Breast epithelium (tissue), 4 donors: ENCODE measurements around the gene TRMT1. TPM values are rescaled to one million over a fixed set of nuclear protein-coding genes. Genes with fewer than 3 reads are reported as not detected.

Experiments
- DNase-seq, 2 donors: peaks; one replicate each; pipeline ENCODE4 v3.0.0-alpha.2; 2019; ENCODE audit warnings: low spot score in 2 of 2
- H3K27ac ChIP-seq, 2 donors: fragments of 200-600 bp; sonication (generic) in 1 of 2; one replicate each; pipeline ENCODE4 v1.5.1; 2016 to 2019; ENCODE audit warnings: mild to moderate bottlenecking in 1 of 2
- H3K27me3 ChIP-seq, 2 donors: fragments of 200-600 bp; sonication (generic) in 1 of 2; one replicate each; pipeline versions ENCODE4 v1.5.1 to v1.6.0; 2017 to 2019; ENCODE audit warnings: control low read depth in 1 of 2, mild to moderate bottlenecking in 1 of 2
- H3K36me3 ChIP-seq: fragments of 200-600 bp; one replicate; pipeline ENCODE4 v1.5.1; 2019
- H3K4me1 ChIP-seq, 2 donors: fragments of 200-600 bp; sonication (generic); one replicate each; pipeline ENCODE4 v1.5.1; 2016 to 2019; ENCODE audit warnings: control low read depth in 1 of 2
- H3K4me3 ChIP-seq, 3 donors: fragments of 200-600 bp; sonication (generic); 1 replicate in 2 of 3; 2 replicates in 1 of 3; pipeline ENCODE4 v1.5.1; 2016 to 2019; ENCODE audit warnings: mild to moderate bottlenecking in 3 of 3, moderate library complexity in 2 of 3
- H3K9me3 ChIP-seq, 2 donors: fragments of 200-600 bp; sonication (generic) in 1 of 2; one replicate each; pipeline ENCODE4 v1.5.1; 2016 to 2019; ENCODE audit warnings: control low read depth in 1 of 2
- POLR2A ChIP-seq: fragments of 450-650 bp; IDR thresholded peaks from one replicate; pipeline ENCODE4 v1.6.1; 2016; ENCODE audit warnings: antibody characterized with exemption, mild to moderate bottlenecking, moderate library complexity
- POLR2AphosphoS5 ChIP-seq, 3 donors: sonication (generic); formaldehyde crosslinking; IDR thresholded peaks; one replicate each; pipeline ENCODE4 v1.6.1; 2017; ENCODE audit warnings: antibody characterized with exemption in 3 of 3
- intact Hi-C: fragments of 100-400 bp; cut with DNase I; formaldehyde crosslinking; loops from one replicate; pipeline ENCODE4 v1.15.1; 2023; ENCODE audit warnings: low total_unique reads
- total RNA-seq, 3 donors: library from RNA; depleted of rRNA; stranded (reverse); fragments of >200 nt; gene quantifications; one replicate each; pipeline ENCODE4 v1.1.0, GENCODE V29; 2016
- TF ChIP-seq, protein P1 (sequence below), 3 donors: fragments of 450-650 bp; IDR thresholded peaks; one replicate each; pipeline ENCODE4 v1.5.1; 2016 to 2017; ENCODE audit warnings: antibody characterized with exemption in 3 of 3, mild to moderate bottlenecking in 3 of 3, moderate library complexity in 3 of 3

TRMT1 gene
- total RNA-seq, 3 donors from 2014 or later, result 29.7 to 37.4 (median 31.7) TPM

- Histone ChIP-seq H3K9me3 (no peaks in the 10 kb centered on the region), H3K27ac (peak overlapping the region; percentile 93 to 100), H3K27me3 (no peaks in the 10 kb centered on the region), H3K4me3 (peak overlapping the region in 1 of 3 donors; percentile 33), H3K36me3 (no peaks in the 10 kb centered on the region), H3K4me1 (peaks cover 69 to 78% of the 10 kb centered on the region in 2 donors)
- TF ChIP-seq, protein P1, sequence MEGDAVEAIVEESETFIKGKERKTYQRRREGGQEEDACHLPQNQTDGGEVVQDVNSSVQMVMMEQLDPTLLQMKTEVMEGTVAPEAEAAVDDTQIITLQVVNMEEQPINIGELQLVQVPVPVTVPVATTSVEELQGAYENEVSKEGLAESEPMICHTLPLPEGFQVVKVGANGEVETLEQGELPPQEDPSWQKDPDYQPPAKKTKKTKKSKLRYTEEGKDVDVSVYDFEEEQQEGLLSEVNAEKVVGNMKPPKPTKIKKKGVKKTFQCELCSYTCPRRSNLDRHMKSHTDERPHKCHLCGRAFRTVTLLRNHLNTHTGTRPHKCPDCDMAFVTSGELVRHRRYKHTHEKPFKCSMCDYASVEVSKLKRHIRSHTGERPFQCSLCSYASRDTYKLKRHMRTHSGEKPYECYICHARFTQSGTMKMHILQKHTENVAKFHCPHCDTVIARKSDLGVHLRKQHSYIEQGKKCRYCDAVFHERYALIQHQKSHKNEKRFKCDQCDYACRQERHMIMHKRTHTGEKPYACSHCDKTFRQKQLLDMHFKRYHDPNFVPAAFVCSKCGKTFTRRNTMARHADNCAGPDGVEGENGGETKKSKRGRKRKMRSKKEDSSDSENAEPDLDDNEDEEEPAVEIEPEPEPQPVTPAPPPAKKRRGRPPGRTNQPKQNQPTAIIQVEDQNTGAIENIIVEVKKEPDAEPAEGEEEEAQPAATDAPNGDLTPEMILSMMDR (IDR thresholded peaks at IDR 0.05), result no peak
- no peak for TF ChIP-seq POLR2AphosphoS5 (IDR thresholded peaks at IDR 0.05)
- no peak for TF ChIP-seq POLR2A
- no peak for DNase-seq
- intact Hi-C loops, result no loop called here
Observed at GRCh38 chr19:13057147-13057572, 59.4 kb downstream of the TRMT1 start.

DNA sequence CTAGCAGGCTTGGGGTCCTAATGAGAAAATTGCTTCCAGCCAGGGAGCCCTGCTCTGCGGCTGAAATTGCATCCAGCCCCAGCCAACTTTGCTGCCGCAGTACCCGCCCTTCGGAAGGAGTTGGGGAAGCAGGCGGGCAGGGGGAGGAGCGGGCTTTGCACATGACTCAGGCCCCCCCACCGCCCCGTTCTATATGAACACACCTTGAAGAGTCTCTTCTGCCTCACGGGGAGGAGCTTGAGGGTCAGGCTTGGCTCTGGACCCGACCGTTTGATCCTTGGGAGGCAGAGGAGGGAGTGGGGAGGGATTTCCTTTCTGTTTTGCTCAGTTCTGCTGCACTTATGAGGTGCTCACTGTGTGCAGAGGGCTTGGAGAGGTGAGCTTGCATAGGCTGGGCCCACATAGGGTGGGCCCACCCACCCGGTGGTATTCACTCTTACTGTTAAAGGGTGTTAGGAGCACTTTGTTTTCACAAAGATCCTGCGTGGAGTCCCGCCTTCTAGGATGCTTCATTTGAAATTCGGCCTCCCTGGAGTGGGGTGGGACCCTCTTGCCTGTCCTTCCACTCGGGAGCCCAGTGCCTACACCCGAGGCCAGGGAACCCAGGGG lies 60.4 kb downstream of the TRMT1 start:
- Histone ChIP-seq H3K36me3 (no peaks in the 10 kb centered on the region), H3K4me3 (peak overlapping the region in 2 of 3 donors; percentile 17 to 59), H3K4me1 (peaks cover 74 to 81% of the 10 kb centered on the region in 2 donors), H3K27me3 (no peaks in the 10 kb centered on the region), H3K27ac (peak overlapping the region; percentile 93 to 100), H3K9me3 (no peaks in the 10 kb centered on the region)
- intact Hi-C loops, result no loop called here
- peak in 1 of 2 donors; percentile 79 for DNase-seq
- TF ChIP-seq, protein P1 (IDR thresholded peaks at IDR 0.05), result no peak
- no peak for TF ChIP-seq POLR2A
- TF ChIP-seq POLR2AphosphoS5 (IDR thresholded peaks at IDR 0.05), result peak in 2 of 3 donors; percentile 14 to 26

DNA sequence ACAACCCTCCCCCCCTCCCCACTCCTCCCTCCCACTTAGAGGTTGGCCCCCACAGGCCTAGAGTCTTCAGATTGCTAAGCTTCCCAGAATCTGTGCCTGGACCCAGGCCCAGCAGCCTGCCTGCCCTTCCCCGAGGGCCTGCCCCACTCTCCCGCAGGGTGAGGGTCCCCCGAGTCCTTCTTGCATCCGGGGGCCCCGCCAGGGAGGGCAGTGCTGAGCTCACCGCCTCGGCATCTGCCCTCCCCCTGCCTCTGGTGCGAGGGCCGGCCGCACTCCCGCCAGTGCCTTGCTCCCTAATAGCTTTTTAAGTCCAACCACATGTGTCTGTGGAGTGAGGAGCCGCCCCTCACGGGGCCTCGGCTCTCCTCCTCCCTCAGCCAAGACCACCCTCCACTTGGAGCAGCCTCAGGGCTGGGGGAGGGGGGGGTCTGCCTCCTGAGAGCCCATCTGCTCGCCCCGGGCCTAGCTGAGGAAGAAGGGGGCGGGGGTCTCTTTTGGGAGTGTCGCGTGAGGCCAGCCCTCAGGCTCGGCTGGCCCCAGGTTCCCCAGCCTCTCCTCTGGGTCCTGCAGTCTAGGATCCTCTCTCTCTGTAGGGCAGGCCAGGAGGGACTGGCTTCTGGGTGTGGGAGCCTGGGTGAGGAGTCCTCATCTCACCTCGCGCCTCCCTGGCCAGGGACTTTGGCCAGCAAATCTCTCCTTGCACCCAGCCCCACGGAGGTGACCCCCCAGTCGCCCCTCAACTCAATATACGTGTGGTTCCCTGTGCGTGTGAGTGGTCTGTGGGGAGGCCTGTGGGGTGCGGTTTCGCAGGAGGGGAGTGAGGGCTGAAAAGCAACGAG lies 61.1 kb downstream of the TRMT1 start:
- TF ChIP-seq POLR2A, result no peak
- TF ChIP-seq POLR2AphosphoS5 (IDR thresholded peaks at IDR 0.05), result peak in 2 of 3 donors; percentile 22 to 32
- TF ChIP-seq, protein P1 (IDR thresholded peaks at IDR 0.05), result no peak
- DNase-seq, result peak; percentile 72 to 78
- intact Hi-C loops, result no loop called here
- peak overlapping the region; percentile 93 to 100 for H3K27ac ChIP-seq
- H3K36me3 ChIP-seq, result no peaks in the 10 kb centered on the region
- peaks cover 76 to 81% of the 10 kb centered on the region in 2 donors for H3K4me1 ChIP-seq
- no peaks in the 10 kb centered on the region for H3K9me3 ChIP-seq
- peak overlapping the region in 2 of 3 donors; percentile 17 to 59 for H3K4me3 ChIP-seq
- H3K27me3 ChIP-seq, result no peaks in the 10 kb centered on the region

Other genes with a start within 250 kb of the TRMT1 start
- gene DNASE2, start 235.3 kb downstream of the TRMT1 start, total RNA-seq, result 10 to 100 TPM; 29.8 to 61.0 (median 46.2) TPM
- gene KLF1, start 229.5 kb downstream of the TRMT1 start, total RNA-seq, result not detected
- 10 to 100 TPM; 39.2 to 72.8 (median 50.1) TPM for gene GCDH, start 225.6 kb downstream of the TRMT1 start, total RNA-seq
- gene SYCE2, start 197.4 kb downstream of the TRMT1 start, total RNA-seq, result under 1 TPM in 1 of 3 donors, not detected in 2; 0.44 TPM
- 10 to 100 TPM; 26.1 to 53.7 (median 40.7) TPM for gene FARSA, start 183.0 kb downstream of the TRMT1 start, total RNA-seq
- gene CALR, start 178.1 kb downstream of the TRMT1 start, total RNA-seq, result 100 to 1,000 TPM; 301 to 410 (median 305) TPM
- gene RAD23A, start 170.9 kb downstream of the TRMT1 start, total RNA-seq, result 10 to 100 TPM; 65.9 to 84.3 (median 66.5) TPM
- gene GADD45GIP1, start 159.5 kb downstream of the TRMT1 start, total RNA-seq, result 10 to 100 TPM; 30.3 to 44.2 (median 31.5) TPM
- gene DAND5, start 147.2 kb downstream of the TRMT1 start, total RNA-seq, result not detected
- gene NFIX, start 121.3 kb downstream of the TRMT1 start, total RNA-seq, result 10 to 100 TPM; 43.6 to 53.9 (median 52.8) TPM
- 10 to 100 TPM in 1 of 3 donors, 1 to 10 TPM in 2; 7.0 to 21.0 (median 9.2) TPM for gene LYL1, start 13.9 kb downstream of the TRMT1 start, total RNA-seq
- 10 to 100 TPM in 2 of 3 donors, 1 to 10 TPM in 1; 8.5 to 20.5 (median 19.7) TPM for gene NACC1, start 1.5 kb upstream of the TRMT1 start, total RNA-seq
- gene STX10, start 33.6 kb upstream of the TRMT1 start, total RNA-seq, result 10 to 100 TPM; 74.6 to 78.3 (median 75.2) TPM
- gene IER2, start 33.7 kb upstream of the TRMT1 start, total RNA-seq, result 100 to 1,000 TPM in 1 of 3 donors, 10 to 100 TPM in 2; 20.6 to 146 (median 79.6) TPM